Left renal pelvis (tissue), 4 donors: ENCODE data around the gene ENPP1. TPM values are rescaled to one million over a fixed set of nuclear protein-coding genes. Genes with fewer than 3 reads are reported as not detected.
"Not testable (repeated sequence)": the region's sequence is repeated elsewhere in the genome, so short reads cannot be mapped to it uniquely, and the experiment has no call there.

ENCODE experiments used
- DNase-seq, 4 donors: peaks; one replicate each; pipeline ENCODE4 v3.0.0-alpha.2; 2013; ENCODE audit warnings: low read depth in 4 of 4, low spot score in 3 of 4
- polyA plus RNA-seq, 4 donors: library from polyadenylated mRNA; unstranded; fragments of 120-200 nt; gene quantifications; one replicate each; pipeline ENCODE4 v1.2.1, GENCODE V29; 2013; ENCODE audit not compliant: insufficient read length in 4 of 4

The ENPP1 gene
- polyA plus RNA-seq, 4 donors, result 14.5 to 22.5 (median 20.0) TPM

DNA sequence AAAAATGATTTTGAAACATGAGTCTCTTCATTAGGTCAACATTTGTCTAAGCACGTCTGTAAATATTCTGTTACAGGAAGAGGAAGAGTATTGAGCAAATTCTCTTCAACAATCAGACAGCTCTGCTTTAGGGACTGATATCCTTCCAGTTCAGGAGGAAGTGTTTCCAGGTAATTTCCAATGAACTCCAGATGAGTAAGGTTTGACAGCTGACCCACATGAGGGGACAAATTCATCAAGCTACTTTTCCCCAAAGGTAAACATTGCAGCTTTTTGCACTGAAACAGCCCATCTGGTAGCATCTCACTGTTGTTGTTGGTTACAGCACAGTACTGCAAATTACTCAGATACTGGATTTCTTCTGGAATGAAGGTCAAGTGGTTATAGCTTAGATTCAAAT, 18.1 kb downstream of the ENPP1 start:
- no peak for DNase-seq

GRCh38 chr6:131828080-131828479, 20.3 kb downstream of the ENPP1 start:
- DNase-seq, result no peak

DNA sequence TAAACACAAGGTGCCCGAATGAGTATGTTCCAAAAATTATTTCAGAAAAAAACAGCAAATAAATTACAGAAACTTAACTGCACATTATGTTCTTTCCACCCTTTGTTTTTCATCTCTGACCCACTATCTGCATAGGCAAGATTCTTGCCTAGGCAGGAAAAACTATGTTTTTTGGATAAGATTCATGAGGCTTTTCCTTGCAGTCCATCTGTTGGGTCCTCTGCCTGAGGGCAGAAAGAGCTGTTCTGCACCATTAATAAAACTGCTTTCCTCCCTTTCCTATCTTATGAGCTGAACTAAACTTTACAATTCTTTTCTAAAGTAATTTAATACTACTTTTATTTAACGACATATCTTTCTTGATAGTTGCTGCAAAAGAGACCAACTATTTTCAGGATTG, 21.1 kb downstream of the ENPP1 start:
- DNase-seq, result no peak

GRCh38 chr6:131831392-131831791, 23.6 kb downstream of the ENPP1 start:
- DNase-seq, result no peak

GRCh38 chr6:131831886-131832285, 24.1 kb downstream of the ENPP1 start:
- DNase-seq, result no peak

DNA sequence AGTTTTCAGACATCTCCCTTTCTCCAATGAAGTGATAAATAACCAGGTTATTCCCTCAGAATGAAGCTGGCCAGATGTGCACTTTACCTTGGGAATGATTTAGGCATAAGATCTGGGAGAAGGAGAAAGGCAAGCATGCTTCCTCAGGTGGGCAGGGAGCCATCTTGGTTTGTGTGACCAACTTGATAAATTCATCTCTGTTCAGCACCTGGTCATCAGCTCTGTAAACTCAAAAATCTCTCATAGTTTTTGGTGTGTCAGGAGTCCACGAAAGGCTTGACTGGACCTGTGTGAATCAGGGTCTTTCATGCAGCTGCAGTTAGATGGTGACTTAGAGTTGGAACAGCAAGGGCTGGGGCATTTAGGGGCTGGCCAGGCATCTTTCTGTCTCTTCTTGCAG, 24.5 kb downstream of the ENPP1 start:
- no peak for DNase-seq

- no peak for DNase-seq
Measured at GRCh38 chr6:131838051-131838450, 30.2 kb downstream of the ENPP1 start.

DNA sequence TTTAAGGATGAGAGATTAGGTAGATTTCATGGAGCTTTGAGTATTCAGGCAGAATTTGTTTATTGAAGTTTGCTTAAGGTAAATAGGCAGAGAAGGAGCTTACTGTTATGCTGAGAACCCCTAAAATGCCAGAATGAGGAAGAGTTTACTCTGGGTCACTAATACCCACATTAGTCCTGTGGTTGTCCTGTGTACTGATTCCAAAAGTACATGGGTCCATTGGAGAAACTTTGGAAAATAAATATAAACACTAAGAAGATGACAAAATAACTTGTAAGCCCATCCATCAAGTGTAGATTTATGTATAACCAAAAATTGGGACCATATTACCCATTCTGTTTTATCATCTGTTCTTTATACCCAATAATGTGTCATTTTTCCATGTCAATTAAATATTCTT, 31.6 kb downstream of the ENPP1 start:
- DNase-seq, result no peak

DNA sequence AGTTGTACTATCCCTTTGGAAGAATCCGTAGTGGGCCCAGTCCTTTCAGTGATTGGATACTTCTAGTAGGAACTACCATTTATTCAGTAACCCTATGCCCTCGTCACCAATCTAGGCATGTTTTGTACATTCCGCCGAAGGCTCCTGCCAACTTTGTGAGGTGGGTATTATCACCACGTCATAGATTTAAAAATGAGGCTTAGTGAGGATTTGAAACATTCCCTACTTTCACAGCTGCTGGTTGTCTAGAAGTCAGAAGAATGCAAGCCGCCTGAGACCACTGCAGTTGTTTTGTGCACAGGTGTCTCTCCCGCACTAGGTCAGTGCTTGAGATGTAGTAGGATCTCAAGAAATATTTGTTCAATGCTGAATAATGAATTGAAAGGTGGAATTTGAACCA, 32.6 kb downstream of the ENPP1 start:
- DNase-seq, result no peak

- no peak for DNase-seq
Measured at GRCh38 chr6:131840936-131841583, 33.2 kb downstream of the ENPP1 start.

DNA sequence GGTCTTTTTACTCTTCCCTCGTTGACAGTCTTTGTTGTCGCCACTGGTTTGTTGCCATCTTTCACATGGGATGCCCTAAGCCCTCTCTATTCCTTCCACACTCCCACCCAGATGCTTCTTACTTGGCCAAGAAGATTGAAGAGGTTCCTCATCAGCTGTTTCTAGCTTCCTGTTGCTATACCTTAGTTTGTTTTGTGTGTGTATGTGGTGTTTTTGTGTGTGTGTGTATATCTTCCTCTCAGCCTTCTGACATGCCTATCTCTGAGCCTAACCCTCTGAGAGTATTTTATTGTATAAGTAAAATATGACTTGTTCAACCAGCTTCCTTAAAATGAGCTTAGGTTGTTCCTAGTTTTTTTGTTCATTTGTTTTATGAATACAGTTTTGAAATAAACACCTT, 35.9 kb downstream of the ENPP1 start:
- DNase-seq, result no peak

DNA sequence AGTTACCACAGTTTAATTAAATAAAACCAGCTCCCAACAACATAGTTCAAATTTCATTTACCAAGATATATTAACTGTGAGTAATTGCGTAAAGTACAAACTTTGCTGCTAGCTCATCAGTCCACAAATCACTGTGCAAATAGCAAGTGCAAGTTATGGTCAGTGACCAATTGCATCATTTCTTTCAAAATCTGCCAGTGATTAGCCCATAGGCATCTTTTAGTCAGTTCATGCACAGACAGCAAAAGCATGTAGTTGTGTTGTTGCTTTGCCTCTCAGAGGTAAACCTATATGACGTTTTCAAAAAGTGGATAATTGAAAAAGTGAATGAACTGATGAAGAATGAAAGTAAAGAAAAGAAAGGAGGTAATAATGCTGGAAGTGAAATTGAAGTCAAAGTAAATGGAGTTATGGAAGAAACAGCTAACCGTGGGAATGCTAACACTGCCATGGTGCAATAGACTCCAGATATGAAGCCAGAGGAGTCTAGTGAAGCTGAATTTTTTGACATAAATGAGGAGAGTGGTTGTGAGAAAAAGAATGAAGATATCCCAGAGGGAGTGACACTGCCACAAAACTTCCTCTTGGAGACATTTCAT, 36.5 kb downstream of the ENPP1 start:
- DNase-seq, result no peak

- no peak for DNase-seq
Measured at GRCh38 chr6:131846023-131846663, 38.3 kb downstream of the ENPP1 start.

DNA sequence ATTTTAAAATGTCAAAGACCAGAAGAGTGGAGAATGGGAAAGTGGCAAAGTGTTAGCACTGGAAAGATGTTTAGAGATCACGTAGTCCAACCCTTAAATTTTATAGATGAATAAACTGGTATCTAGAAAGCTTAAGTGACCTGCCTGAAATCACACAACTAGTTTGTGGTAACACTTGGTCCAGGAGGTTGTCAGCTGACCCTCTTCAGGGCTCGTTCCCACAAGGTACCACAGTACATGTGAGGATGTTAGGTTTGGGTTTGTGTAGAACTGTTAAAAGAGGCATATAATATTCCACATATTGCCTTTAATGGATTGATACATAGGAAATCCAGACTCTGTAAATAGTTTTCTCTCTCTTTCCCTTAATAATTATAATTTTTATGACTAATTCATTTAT, 39.1 kb downstream of the ENPP1 start:
- no peak for DNase-seq

GRCh38 chr6:131849799-131850198, 42.0 kb downstream of the ENPP1 start:
- DNase-seq, result no peak

DNA sequence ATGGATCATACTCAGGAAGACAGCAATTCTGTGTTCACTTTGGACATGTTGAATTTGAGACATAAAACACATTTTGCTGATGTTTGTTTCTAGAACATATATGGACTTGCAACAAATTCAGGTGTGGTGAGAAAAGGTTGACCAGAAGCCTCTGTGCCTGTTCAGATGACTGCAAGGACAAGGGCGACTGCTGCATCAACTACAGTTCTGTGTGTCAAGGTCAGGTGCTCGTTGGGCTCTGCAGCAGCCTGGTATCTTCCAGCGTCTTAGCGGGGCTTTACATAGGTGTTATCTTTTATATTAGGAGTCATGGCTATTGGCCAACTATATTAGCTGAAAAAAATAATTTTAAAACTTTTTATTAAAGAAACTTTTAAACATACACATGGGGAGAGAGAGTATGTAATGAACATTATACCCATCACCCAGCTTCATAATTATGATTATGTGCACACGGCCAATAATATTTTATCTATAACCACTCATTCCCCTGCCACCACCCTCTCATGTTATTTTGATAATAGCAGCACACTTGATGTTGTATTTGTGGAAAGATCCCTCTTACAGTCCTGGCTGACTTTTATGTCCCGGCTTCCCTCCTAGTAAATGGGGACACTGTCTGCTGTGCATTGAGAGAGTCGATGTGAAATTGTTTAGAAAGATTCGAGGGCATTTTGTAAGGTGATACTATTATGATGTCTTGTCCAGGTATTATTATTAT, 43.4 kb downstream of the ENPP1 start:
- no peak for DNase-seq

DNA sequence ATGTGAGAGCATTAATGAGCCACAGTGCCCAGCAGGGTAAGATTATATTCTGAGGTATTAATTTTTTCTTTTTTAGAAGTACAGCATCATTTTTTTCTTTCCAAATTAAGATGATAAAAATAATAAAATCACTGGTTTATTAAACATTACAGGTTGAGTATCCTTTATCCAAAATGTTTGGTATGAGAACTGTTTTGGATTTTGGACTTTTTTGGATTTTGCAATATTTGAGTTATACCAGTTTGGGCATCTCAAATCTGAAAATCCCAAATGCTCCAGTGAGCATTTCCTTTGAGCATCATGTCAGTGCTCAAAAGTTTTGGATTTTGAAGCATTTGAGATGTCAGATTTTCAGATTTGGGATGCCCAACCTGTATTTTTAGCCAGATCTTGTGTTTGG, 44.4 kb downstream of the ENPP1 start:
- no peak for DNase-seq

GRCh38 chr6:131854803-131855202, 47.0 kb downstream of the ENPP1 start:
- DNase-seq, result no peak

DNA sequence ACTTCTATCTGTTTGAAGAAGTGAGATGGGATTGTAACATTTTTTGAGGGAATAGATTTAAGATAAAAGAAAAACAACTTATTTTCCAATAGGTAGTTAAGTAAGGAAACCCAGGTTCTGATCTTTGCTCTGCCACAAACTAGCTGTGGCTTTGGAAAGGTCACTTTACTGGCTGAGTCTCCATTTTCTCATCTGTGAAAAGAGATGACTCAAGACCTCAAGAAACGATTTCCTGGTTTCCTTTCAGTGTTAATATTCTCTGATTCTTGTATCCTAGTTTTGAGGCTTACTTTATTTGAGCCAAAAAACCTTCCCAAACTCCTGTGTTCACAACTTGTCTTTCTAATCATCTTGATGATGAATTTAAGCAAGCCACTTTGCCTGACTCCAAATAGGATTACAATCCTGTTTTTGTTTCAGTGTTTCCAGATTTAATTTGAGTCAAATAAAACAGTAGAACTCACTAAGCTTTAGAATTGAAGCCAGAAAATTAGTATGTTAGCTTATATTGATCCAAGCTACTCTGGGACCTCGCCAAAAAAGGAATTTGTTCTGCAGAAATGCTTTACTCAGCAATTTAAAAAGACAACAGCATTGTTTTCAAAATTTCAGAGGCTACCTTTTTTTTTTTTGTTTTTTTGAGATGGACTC, 51.1 kb downstream of the ENPP1 start:
- DNase-seq, result no peak

DNA sequence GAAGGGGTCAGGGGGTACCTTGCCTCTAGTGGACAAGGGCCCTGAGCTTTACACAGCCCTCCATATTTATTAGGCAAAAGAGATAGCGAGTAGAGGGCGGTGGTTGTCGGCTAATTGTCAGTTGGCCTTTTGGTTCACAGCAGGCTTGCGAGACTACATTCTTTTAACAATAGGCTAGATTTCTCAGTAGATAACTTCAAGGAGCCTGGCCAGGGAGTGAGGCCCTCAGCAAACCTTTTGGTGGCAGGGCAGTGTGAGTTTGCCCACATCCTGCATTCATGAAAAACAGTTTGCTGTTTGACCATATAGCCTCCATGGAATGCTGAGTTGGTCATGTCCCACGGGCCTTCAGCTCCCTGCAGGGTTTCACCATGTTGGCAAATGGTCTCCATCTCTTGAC, 51.8 kb downstream of the ENPP1 start:
- DNase-seq, result not testable (repeated sequence)

- DNase-seq, result no peak
Measured at GRCh38 chr6:131861381-131861780, 53.6 kb downstream of the ENPP1 start.
